ENCODE results near the gene LY6G5C.

DNA sequence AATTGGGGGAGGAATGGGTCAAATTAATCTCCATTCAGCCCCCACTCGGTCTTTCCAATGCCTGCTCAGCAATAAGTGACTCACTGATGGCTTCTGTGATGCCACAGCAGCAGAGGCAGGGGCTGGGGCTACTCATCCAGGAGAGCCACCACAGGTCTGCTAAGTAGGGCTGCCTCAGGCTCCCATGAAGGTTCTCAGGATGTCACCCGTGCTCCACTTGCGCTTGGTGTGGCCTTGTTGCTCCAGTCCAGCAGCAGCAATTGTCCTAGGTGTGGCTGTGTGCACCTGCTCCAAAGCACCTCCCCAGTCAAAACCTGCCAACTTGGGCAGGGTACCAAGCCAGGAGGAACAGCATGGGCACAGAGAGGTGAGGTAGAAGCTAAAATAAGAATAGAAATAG, 41.3 kb upstream of the LY6G5C start:
- TF ChIP-seq CTCF (IDR thresholded peaks at IDR 0.05; ENCODE audit: insufficient read depth, low read depth, low read length): no peak
- TF ChIP-seq EZH2 (IDR thresholded peaks at IDR 0.05; ENCODE audit: insufficient read depth, low read length): no peak
